HG03378 (cell line): ENCODE measurements around the gene EXPH5.

Source experiments
- ATAC-seq: cut with Tn5 transposase; IDR thresholded peaks from one replicate; pipeline ENCODE4 v1.9.1; 2021; ENCODE audit warnings: mild to moderate bottlenecking, moderate library complexity; ENCODE audit not compliant: unreplicated experiment

The EXPH5 gene

GRCh38 chr11:108468478-108468864, 125.1 kb downstream of the EXPH5 start:
- no peak for ATAC-seq

GRCh38 chr11:108467091-108467823, 126.3 kb downstream of the EXPH5 start, which contains the start of gene C11orf65:
Gene C11orf65 (minus strand): TSS chr11:108467529. CDS start chr11:108461559, 5,970 bp downstream.
- peak; percentile 98 for ATAC-seq

GRCh38 chr11:108466405-108466804, 127.2 kb downstream of the EXPH5 start:
- ATAC-seq, result no peak
